ENCODE data around the gene IL20RA.

The IL20RA gene

GRCh38 chr6:137084865-137085617 is 40.3 kb upstream of the IL20RA start:
- Histone ChIP-seq H3K79me2 (ENCODE audit: control insufficient read depth, low read length) (no peaks in the 10 kb centered on the region), H3K9me3 (ENCODE audit: control insufficient read depth, insufficient read depth, low read length) (no peaks in the 10 kb centered on the region), H3K9me2 (replicated peaks; ENCODE audit: control insufficient read depth, low read length) (no peaks in the 10 kb centered on the region), H3K4me3 (ENCODE audit: low read length) (no peak overlapping the region), H3K27me3 (ENCODE audit: control insufficient read depth, low read length) (no peaks in the 10 kb centered on the region), H3K36me3 (ENCODE audit: control insufficient read depth, low read length) (no peaks in the 10 kb centered on the region), H3K27ac (ENCODE audit: low read depth, low read length) (no peak overlapping the region), H3K4me1 (ENCODE audit: control insufficient read depth, low read length) (no peaks in the 10 kb centered on the region), H4K20me1 (ENCODE audit: control insufficient read depth, insufficient read depth, low read depth, low read length) (no peaks in the 10 kb centered on the region), H3K4me2 (ENCODE audit: low read length) (no peak overlapping the region), H3F3A (ENCODE audit: control insufficient read depth, insufficient read depth) (no peaks in the 10 kb centered on the region)
- TF ChIP-seq CTCF (IDR thresholded peaks at IDR 0.05; ENCODE audit: low read depth, low read length, poor library complexity, severe bottlenecking) (no peak), EZH2phosphoT487 (IDR thresholded peaks at IDR 0.05; ENCODE audit: borderline replicate concordance, low read length) (no peak)

GRCh38 chr6:137084090-137084489 is 39.3 kb upstream of the IL20RA start:
- Histone ChIP-seq H3K4me2 (ENCODE audit: low read length) (no peak overlapping the region), H3K9me2 (replicated peaks; ENCODE audit: control insufficient read depth, low read length) (no peaks in the 10 kb centered on the region), H3K9me3 (ENCODE audit: control insufficient read depth, insufficient read depth, low read length) (no peaks in the 10 kb centered on the region), H3K36me3 (ENCODE audit: control insufficient read depth, low read length) (no peaks in the 10 kb centered on the region), H3K79me2 (ENCODE audit: control insufficient read depth, low read length) (no peaks in the 10 kb centered on the region), H3F3A (ENCODE audit: control insufficient read depth, insufficient read depth) (no peaks in the 10 kb centered on the region), H3K4me3 (ENCODE audit: low read length) (no peak overlapping the region), H3K27me3 (ENCODE audit: control insufficient read depth, low read length) (no peaks in the 10 kb centered on the region), H3K4me1 (ENCODE audit: control insufficient read depth, low read length) (no peaks in the 10 kb centered on the region), H3K27ac (ENCODE audit: low read depth, low read length) (no peak overlapping the region), H4K20me1 (ENCODE audit: control insufficient read depth, insufficient read depth, low read depth, low read length) (no peaks in the 10 kb centered on the region)
- TF ChIP-seq CTCF (IDR thresholded peaks at IDR 0.05; ENCODE audit: low read depth, low read length, poor library complexity, severe bottlenecking) (no peak), EZH2phosphoT487 (IDR thresholded peaks at IDR 0.05; ENCODE audit: borderline replicate concordance, low read length) (no peak)

- Histone ChIP-seq H4K20me1 (ENCODE audit: control insufficient read depth, insufficient read depth, low read depth, low read length) (no peaks in the 10 kb centered on the region), H3K4me3 (ENCODE audit: low read length) (no peak overlapping the region), H3K27me3 (ENCODE audit: control insufficient read depth, low read length) (no peaks in the 10 kb centered on the region), H3K9me2 (replicated peaks; ENCODE audit: control insufficient read depth, low read length) (no peaks in the 10 kb centered on the region), H3K4me1 (ENCODE audit: control insufficient read depth, low read length) (no peaks in the 10 kb centered on the region), H3K36me3 (ENCODE audit: control insufficient read depth, low read length) (no peaks in the 10 kb centered on the region), H3K27ac (ENCODE audit: low read depth, low read length) (no peak overlapping the region), H3K4me2 (ENCODE audit: low read length) (no peak overlapping the region), H3K79me2 (ENCODE audit: control insufficient read depth, low read length) (no peaks in the 10 kb centered on the region), H3K9me3 (ENCODE audit: control insufficient read depth, insufficient read depth, low read length) (no peaks in the 10 kb centered on the region), H3F3A (ENCODE audit: control insufficient read depth, insufficient read depth) (no peaks in the 10 kb centered on the region)
- TF ChIP-seq EZH2phosphoT487 (IDR thresholded peaks at IDR 0.05; ENCODE audit: borderline replicate concordance, low read length) (no peak), CTCF (IDR thresholded peaks at IDR 0.05; ENCODE audit: low read depth, low read length, poor library complexity, severe bottlenecking) (no peak)
Measured at GRCh38 chr6:137081997-137082396, 37.2 kb upstream of the IL20RA start.
